GM12892 (cell line): ENCODE data around the gene ANXA3.

ENCODE experiments used
- POLR2AphosphoS5 ChIP-seq: IDR thresholded peaks from 2 replicates; pipeline ENCODE4 v1.6.1; 2011; ENCODE audit warnings: low read depth, low read length, control low read depth
- TAF1 ChIP-seq: IDR thresholded peaks from 2 replicates; pipeline ENCODE4 v1.6.1; 2011; ENCODE audit warnings: low read depth, mild to moderate bottlenecking, control low read depth, low read length, borderline replicate concordance

DNA sequence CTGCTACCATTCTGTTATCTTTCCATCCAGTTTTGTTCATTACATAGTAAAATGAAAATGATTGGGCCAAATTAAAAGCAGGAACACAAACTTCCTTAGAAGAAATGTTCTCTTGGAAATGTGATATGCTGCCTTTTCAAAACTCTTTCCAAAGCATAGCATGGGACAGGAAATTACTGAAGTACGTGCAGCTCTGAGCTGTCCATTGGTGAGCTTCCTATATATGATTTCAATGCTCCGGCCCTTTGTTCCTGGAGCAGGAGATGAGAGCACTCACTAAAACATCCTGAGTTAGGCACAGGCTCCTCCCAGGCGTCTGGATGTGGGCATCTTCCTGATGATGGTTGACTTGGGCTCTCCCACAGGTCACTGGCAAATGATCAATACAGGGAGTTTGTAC, 33.0 kb upstream of the ANXA3 start:
- TF ChIP-seq POLR2AphosphoS5, result no peak
- no peak for TF ChIP-seq TAF1
